Hypothalamus (tissue), 51 donors: ENCODE measurements around the gene TNFRSF17.
"Not testable (repeated sequence)": the region's sequence is repeated elsewhere in the genome, so short reads cannot be mapped to it uniquely, and the experiment has no call there.

Source experiments
- DNase-seq, 51 donors: peaks; one replicate each; lab custom pipeline; 2025; lab: John Stamatoyannopoulos, UW

TNFRSF17 gene

DNA sequence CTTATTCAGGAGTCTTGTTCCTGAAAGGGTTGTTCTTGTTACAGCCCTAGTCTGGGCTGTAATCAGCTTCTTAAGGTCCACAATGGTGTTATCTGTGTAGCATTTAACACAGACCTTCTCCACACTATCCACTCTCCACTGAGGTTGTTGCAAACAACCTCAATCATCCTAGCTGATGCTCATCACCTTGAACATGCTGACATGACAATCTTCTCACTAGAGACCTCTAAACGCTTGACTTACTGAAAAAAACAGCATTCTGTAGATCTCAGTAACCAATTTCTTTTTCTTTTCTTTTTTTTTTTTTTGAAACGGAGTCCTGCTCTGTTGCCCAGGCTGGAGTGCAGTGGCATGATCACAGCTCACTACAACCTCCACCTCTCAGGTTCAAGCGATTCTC is 3.6 kb downstream of the TNFRSF17 start:
- DNase-seq, result no peak

DNA sequence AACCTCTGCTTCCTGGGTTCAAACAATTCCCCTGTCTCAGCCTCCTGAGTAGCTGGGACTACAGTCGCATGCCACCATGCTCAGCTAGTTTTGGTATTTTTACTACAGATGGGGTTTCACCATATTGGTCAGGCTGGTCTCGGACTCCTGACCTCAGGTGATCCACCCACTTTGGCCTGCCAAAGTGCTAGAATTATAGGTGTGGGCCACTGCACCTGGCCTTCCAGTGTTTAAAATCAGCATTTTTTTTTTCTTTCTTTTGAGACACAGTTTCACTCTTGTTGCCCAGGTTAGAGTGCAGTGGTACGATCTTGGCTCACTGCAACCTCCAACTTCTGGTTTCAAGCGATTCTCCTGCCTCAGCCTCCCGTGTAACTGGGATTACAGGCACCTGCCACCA is 5.3 kb downstream of the TNFRSF17 start:
- DNase-seq, result not testable (repeated sequence)

- no peak for DNase-seq
These were observed 7.1 kb downstream of the TNFRSF17 start for GRCh38 chr16:11972128-11972527.

DNA sequence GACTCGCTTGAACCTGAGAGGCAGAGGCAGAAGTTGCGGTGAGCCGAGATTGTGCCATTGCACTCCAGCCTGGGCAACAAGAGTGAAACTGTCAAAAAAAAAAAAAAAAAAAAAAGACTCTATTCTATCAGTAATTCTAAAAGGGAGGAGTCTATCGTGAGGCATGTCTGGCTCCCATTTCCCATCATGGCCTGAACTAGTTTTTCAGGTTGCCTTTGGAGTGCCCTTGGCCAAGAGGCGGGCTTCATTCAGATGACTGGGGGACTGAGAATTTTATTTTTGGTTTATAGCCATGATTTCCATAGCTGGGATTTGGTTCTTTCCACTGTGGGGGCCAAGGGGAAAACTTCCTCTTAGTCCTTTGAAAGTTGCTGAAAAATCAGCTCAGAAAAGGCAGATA is 8.1 kb downstream of the TNFRSF17 start:
- no peak for DNase-seq

DNA sequence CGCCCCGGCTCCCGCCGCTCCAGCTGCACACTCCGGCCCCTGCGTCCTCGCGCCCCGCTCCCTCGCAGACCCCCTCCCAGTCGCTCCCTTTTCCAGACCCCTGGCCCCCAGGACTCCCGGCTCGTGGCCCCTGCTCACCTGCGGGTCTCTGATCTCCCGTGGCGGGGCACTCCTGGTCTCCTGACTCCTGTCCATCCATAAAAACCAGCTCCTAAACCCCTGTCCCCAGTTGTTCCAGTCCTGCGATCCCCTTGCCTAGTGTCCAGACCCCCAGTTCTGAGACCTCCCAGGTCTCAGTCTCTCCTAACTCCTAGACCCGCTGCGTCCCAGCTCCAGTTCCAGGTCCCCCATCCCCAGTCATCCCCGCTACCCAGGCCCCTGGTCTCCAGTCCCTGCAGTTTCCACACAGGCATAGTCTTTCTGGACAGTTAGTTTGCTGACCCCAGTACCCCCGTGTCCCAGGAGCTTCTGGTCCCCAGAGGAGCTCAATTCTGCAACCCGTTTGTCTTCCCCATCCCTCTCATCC is 11.9 kb downstream of the TNFRSF17 start:
- DNase-seq, result peak in 6 of 51 donors; percentile 26 to 58 (median 50)

GRCh38 chr16:11977376-11978041 is 12.5 kb downstream of the TNFRSF17 start:
- DNase-seq, result peak in 5 of 51 donors; percentile 3 to 45 (median 9)

DNA sequence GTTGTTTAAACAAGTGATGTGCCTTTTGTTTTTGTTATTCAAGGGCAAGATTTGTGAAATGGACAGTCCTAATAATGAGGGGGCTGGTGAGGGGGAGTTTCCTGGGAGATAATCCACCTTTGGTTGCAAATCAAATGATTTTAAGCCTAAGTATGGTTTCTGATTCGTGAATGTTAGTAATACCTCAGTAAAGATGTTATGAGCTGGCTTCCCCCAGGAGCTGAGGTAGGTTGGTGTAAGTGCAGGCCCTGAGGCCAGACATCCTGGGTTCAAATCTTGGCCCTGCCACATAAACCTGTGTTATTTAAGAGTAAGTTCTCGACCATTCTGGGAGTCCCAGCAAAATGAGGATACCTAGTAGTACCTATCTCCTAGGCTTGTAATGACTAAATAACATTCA is 13.1 kb downstream of the TNFRSF17 start:
- DNase-seq, result no peak

DNA sequence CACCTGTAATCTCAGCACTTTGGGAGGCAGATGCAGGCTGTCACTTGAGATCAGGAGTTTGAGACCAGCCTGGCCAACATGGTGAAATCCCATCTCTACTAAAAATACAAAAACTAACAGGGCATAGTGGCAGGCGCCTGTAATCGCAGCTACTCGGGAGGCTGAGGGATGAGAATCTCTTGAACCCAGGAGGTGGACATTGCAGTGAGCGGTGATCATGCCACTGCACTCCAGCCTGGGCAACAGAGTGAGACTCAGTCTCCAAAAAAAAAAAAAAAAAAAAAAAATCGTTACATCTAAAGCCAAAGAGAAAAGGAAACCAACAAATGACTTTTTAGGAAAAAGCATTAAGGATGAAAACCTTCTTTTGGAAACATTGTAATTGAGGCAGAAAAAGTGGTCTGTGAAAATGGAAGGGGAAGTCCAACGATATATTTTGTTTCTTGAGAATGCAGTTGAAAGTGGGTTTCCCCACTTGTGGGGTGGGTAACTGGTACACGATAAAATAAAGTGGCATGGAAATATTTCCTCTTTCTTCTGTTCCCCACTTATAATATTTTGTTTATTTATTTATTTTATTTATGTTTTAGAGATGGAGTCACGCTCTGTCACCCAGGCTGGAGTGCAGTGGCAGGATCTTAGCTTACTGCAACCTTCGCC is 14.1 kb downstream of the TNFRSF17 start:
- no peak for DNase-seq

- DNase-seq, result no peak
These were observed 15.3 kb downstream of the TNFRSF17 start for GRCh38 chr16:11980136-11980844.

- DNase-seq, result no peak
These were observed 20.2 kb downstream of the TNFRSF17 start for GRCh38 chr16:11985250-11985649.

DNA sequence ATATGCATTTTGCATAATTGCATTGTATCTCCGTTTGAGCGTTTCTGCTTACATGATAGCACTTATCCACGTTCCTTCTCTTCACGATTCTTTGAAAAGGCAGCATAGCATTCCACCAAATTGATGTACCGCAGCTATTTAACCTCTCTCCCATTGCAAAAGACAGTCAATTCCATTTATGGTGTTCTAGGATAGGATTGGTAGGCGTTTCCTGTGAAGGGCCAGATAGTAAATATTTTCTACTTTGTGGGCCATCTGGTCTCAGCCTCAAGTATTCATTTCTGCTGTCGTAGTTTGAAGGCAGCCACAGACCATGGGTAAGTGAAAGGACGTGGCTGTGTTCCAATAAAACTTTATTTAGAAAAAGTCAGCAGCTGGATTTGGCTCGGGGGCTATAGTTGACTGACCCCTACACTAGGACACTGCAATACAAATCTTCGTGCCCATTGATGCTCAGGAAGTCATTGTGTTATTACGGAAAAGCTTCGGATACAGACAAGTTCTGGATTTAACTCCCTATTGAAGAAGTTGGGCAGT is 21.6 kb downstream of the TNFRSF17 start:
- DNase-seq, result no peak

GRCh38 chr16:11988258-11988978 is 23.4 kb downstream of the TNFRSF17 start:
- DNase-seq, result no peak

- peak in 2 of 51 donors; percentile 9 to 37 for DNase-seq
These were observed 25.8 kb downstream of the TNFRSF17 start for GRCh38 chr16:11990702-11991390.

DNA sequence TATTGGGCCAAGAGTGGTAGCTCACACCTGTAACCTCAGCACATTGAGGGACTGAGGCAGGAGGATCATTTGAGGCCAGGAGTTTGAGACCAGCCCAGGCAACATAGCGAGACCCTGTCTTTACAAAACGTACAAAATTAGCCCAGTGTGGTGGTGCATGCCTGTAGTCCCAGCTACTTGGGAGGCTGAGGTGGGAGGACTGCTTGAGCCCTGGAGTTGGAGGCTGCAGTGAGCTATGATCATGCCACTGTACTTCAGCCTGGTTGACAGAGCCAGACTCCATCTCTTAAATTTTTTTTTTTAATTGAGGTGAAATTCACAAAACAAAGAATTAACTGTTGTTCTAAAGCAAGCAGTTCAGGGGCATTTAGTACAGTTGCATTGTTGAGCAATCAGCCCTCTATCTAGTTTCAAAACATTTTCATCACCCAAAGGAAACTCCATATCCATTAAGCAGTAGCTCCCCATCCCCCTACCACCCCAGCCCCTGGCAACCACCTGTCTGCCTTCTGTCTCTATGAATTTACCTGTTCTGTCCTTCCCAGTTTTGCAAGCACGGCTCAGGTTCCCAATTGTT is 27.1 kb downstream of the TNFRSF17 start:
- no peak for DNase-seq

DNA sequence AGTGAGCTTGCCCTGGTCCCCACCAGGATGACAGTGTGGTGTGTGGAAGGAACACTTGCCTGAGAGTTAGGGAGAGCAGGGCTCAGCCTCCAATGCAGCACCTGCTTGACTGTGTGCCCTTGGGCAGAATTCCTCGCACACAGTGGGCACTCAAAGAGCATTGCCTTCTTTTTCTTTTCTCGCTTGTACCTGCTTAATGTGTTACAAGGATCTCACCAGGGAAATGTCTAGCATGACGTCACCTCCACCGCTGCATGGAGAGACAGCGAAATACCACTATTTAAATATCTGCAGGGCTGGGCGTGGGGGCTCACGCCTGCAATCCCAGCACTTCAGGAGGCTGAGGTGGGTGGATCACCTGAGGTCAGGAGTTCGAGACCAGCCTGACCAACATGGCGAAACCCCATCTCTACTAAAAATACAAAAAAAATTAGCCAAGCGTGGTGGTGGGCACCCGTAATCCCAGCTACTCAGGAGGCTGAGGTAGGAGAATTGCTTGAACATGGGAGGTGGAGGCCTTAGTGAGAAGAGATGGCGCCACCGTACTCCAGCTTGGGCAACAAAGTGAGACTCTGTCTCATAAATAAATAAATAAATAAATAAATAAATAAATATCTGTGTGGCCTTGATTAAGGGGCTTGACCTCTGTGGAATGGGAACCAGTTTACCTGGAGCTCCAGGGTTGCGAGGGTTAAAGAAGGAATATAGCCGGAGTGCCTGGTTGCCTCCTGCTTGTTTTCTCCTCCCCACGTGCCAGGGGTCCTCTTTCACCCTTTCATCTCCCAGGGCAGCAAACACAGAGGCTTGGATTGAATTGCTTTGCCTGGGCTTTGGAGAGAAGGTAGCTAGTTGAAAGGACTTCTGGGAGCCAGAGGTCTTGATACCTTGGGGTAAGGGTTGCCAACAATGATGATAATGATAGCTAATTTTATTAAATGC is 27.8 kb downstream of the TNFRSF17 start:
- no peak for DNase-seq

DNA sequence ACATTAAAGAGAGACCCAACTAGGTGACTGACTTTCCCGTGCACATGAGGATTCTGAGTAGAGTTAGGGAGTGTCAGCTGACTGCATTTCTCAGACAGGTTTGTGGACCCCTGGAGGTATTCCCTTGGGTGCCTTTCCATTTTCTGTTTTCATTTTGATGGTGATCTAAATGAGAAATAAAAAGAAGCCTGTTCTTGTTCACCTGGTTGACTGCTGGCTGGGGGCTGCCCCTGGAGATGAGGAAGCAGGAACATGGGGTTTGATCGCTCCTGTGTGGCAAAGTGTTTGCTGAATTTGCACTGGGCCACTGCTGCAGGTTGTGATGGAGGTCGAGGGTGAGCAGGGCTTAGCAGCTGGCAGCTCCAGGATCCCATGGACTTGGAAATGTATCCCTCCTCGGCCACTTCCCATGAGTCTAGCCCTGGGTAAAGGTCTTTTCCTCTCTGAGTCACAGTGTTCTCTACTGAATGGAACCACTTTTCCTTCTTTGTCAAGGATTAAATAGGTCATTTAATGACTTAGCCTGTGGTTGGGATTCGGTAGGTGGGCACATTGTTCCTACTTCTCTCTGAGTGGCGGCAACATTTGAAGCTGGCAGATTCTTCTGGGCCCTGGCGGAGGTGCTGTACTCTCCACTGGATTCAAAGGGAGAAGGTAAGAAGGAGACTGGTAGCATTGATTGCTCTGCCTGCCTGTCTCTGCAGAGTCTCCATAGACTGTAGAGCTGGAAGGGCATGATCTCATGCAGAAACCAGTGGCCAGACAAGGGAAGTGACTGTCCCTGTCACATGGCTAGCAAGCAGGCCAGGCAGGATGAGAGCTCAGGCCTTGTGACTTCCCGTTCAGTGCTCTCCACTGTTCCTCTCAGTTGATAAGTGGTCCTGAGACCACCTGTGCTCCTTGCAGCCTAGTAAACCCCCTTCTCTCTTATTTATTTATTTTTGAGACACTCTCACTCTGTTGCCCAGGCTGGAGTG is 29.4 kb downstream of the TNFRSF17 start:
- DNase-seq, result peak in 36 of 51 donors; percentile 5 to 83 (median 44)
